ENCODE results near the gene TBL1Y.

The TBL1Y gene

GRCh38 chrY:7097021-7097420 lies 186.5 kb downstream of the TBL1Y start:
- DNase-seq = no peak

DNA sequence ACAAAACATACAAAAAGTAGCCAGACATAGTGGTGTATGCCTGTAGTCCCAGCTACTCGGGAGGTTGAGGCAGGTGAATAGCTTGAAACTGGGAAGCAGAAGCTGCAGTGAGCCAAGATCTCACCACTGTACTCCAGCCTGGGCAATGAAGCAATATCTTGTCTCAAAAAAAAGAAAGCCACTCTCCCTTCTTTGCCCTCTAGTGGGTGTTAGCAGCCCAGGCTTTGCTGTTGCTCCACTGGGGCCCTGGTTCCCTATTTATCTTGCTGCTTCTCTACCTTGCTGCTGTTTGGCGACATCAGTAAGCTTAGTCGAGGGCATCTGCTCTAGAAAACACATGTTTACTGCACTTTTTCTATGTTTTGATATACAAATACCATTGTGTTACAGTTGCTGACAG lies 189.2 kb downstream of the TBL1Y start:
- no peak for DNase-seq

- DNase-seq = no peak
Measured at GRCh38 chrY:7102680-7103079, 192.2 kb downstream of the TBL1Y start.

GRCh38 chrY:7107179-7107578 lies 196.7 kb downstream of the TBL1Y start:
- no peak for DNase-seq

DNA sequence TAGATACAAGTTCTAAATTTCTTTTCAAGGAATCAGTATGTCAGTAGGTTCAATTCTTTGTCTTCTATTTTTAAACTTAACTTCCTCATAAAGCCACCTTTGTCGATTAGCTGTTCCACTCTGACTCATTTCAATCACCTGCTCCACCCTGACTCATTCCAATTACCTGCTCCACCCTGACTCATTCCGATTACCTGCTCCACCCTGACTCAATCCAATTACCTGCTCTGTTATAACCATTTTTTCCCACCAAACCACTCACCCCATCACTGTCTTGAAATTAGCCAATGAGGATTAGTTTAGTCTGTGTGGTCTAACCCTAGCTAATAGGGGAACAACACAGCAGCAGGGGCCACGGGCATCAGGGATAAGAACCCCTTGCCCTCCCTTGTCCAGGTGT lies 199.6 kb downstream of the TBL1Y start:
- no peak for DNase-seq

- DNase-seq = no peak
Measured at GRCh38 chrY:7115871-7116270, 205.4 kb downstream of the TBL1Y start.

DNA sequence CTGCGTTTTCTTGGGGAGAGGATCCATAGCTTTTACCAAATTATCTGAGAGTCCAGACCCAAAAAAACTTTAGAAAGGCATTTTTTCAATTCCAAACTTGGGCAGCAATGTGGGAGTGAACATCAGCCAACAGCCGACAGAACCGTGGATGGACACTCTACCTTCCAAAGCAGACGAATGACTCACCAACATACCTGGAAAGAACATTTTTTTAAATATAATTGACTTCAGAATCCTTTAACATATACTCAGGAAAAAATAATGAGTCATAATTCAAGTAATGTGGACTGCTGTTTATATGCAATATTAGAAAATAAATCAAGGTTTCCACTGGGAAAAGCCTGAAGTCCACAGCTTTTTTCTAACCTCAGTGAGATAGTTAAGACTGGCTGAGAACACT lies 211.7 kb downstream of the TBL1Y start:
- DNase-seq = no peak

DNA sequence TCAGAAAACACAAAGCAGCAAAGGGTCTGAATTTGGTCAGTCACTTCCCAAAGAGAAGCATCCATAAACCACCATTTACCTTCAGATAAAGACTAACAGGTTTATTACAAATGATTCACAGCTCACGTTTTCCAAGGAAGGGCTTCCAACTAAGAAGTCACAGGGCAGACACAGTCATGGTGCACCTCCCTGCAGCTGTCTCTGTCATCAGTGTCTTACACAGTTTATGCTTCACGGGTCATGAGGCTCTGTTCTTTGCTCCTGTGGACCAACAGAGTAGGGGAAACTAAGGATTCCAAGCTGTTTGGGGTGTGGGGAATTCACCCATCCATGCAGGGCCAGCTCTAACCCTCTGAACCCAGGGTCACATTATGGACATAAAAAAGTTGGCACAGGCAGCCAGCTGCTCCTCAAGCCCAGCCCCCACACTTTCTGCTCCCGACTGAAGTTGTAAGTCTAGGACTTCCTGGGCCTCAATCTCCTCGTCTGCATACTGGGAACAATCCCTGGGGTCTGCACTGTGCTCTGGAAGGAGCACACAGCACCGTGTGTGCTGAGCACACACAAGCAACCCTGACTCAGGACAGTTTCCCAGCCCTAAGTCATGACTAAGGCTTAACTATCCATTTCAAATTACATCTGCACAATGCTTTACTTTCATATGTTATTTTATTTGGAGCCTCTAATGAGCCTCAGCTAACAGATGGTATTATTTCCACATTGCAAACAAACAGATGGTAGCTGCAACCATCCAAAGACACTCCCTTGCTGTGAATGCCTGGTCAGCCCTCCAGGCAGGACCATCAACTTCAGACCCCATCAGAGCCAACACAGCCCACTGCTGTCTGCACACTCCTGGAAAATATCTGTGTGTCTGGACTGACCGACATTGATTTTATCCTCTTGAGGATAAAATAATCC lies 214.9 kb downstream of the TBL1Y start:
- no peak for DNase-seq

- DNase-seq = no peak
Measured at GRCh38 chrY:7128211-7128610, 217.7 kb downstream of the TBL1Y start.

Data from activated CD4-positive, alpha-beta T cell treated with anti-CD3 and anti-CD28 coated beads, Interleukin-2, amount 50 U/mL, for 1 hour (primary cell).